ENCODE data around the gene SPACA9. TPM values are rescaled to one million over a fixed set of nuclear protein-coding genes. Genes with fewer than 3 reads are reported as not detected.

The SPACA9 gene
- total RNA-seq, 1 donor from 2014 or later: 8.3 TPM

- DNase-seq (ENCODE audit: extremely low spot score, unreplicated experiment): no peak
- Mint-ChIP-seq H3K9me3 (no peaks in the 10 kb centered on the region), H3K4me3 (no peak overlapping the region), H3K27ac (peak overlapping the region; percentile 72), H3K36me3 (no peaks in the 10 kb centered on the region), H3K27me3 (no peaks in the 10 kb centered on the region), H3K4me1 (ENCODE audit: unreplicated experiment) (peaks cover 10% of the 10 kb centered on the region)
- TF ChIP-seq, protein P1, sequence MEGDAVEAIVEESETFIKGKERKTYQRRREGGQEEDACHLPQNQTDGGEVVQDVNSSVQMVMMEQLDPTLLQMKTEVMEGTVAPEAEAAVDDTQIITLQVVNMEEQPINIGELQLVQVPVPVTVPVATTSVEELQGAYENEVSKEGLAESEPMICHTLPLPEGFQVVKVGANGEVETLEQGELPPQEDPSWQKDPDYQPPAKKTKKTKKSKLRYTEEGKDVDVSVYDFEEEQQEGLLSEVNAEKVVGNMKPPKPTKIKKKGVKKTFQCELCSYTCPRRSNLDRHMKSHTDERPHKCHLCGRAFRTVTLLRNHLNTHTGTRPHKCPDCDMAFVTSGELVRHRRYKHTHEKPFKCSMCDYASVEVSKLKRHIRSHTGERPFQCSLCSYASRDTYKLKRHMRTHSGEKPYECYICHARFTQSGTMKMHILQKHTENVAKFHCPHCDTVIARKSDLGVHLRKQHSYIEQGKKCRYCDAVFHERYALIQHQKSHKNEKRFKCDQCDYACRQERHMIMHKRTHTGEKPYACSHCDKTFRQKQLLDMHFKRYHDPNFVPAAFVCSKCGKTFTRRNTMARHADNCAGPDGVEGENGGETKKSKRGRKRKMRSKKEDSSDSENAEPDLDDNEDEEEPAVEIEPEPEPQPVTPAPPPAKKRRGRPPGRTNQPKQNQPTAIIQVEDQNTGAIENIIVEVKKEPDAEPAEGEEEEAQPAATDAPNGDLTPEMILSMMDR (conservative IDR thresholded peaks at IDR 0.05): no peak
Measured at GRCh38 chr9:132864277-132864676, 14.4 kb upstream of the SPACA9 start.

- peaks cover 10% of the 10 kb centered on the region for H3K4me1 Mint-ChIP-seq (ENCODE audit: unreplicated experiment)
- no peaks in the 10 kb centered on the region for H3K9me3 Mint-ChIP-seq
- no peak for DNase-seq (ENCODE audit: extremely low spot score, unreplicated experiment)
- H3K4me3 Mint-ChIP-seq: no peak overlapping the region
- no peaks in the 10 kb centered on the region for H3K36me3 Mint-ChIP-seq
- H3K27me3 Mint-ChIP-seq: no peaks in the 10 kb centered on the region
- TF ChIP-seq, protein P1 (conservative IDR thresholded peaks at IDR 0.05): no peak
- H3K27ac Mint-ChIP-seq: peak overlapping the region; percentile 72
Measured at GRCh38 chr9:132864691-132865090, 14.0 kb upstream of the SPACA9 start.

DNA sequence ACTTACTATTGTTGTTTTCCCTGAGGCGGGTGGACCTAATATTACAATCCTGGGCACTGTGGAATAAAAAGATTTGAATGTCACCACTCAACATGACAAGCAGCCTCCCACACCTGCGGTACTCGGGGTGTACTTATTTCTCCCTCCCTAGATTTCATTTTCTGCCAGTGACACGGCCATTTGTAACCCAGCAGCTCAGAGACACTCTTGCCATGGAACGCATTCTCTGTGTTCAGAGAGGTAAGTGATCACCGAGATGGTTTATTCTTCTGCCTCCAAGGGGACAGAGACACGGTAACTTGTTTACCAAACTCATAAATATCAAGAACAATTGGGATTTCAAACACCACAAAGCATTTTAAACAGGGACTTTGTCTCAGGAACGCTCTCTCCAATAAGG lies 11.8 kb upstream of the SPACA9 start:
- Mint-ChIP-seq H3K36me3 (no peaks in the 10 kb centered on the region), H3K4me1 (ENCODE audit: unreplicated experiment) (peaks cover 6% of the 10 kb centered on the region)
- TF ChIP-seq, protein P1 (conservative IDR thresholded peaks at IDR 0.05): no peak

GRCh38 chr9:132869266-132869665 lies 9.4 kb upstream of the SPACA9 start:
- Mint-ChIP-seq H3K4me1 (ENCODE audit: unreplicated experiment) (no peaks in the 10 kb centered on the region), H3K36me3 (no peaks in the 10 kb centered on the region), H3K9me3 (no peaks in the 10 kb centered on the region), H3K4me3 (no peak overlapping the region), H3K27me3 (no peaks in the 10 kb centered on the region), H3K27ac (no peak overlapping the region)
- no peak for DNase-seq (ENCODE audit: extremely low spot score, unreplicated experiment)
- TF ChIP-seq, protein P1 (conservative IDR thresholded peaks at IDR 0.05): no peak

More for the DNA sequence above, 11.8 kb upstream of the SPACA9 start:
- Mint-ChIP-seq H3K27me3 (no peaks in the 10 kb centered on the region), H3K9me3 (no peaks in the 10 kb centered on the region), H3K4me3 (no peak overlapping the region), H3K27ac (no peak overlapping the region)
- no peak for DNase-seq (ENCODE audit: extremely low spot score, unreplicated experiment)

- peak overlapping the region; percentile 57 for H3K27ac Mint-ChIP-seq
- DNase-seq (ENCODE audit: extremely low spot score, unreplicated experiment): no peak
- H3K9me3 Mint-ChIP-seq: no peaks in the 10 kb centered on the region
- TF ChIP-seq, protein P1 (conservative IDR thresholded peaks at IDR 0.05): no peak
- no peak overlapping the region for H3K4me3 Mint-ChIP-seq
- H3K27me3 Mint-ChIP-seq: no peaks in the 10 kb centered on the region
- no peaks in the 10 kb centered on the region for H3K36me3 Mint-ChIP-seq
- no peaks in the 10 kb centered on the region for H3K4me1 Mint-ChIP-seq (ENCODE audit: unreplicated experiment)
Measured at GRCh38 chr9:132873403-132873802, 5.3 kb upstream of the SPACA9 start.

GRCh38 chr9:132875159-132875558 lies 3.5 kb upstream of the SPACA9 start:
- TF ChIP-seq, protein P1 (conservative IDR thresholded peaks at IDR 0.05): no peak
- Mint-ChIP-seq H3K4me3 (peak overlapping the region; percentile 16), H3K27ac (no peak overlapping the region), H3K27me3 (no peaks in the 10 kb centered on the region), H3K4me1 (ENCODE audit: unreplicated experiment) (peaks cover 8% of the 10 kb centered on the region), H3K36me3 (no peaks in the 10 kb centered on the region), H3K9me3 (no peaks in the 10 kb centered on the region)
- DNase-seq (ENCODE audit: extremely low spot score, unreplicated experiment): no peak
